GM03348 (cell line): Measurements from ENCODE around the gene GRAMD1B.

Source experiments
- DNase-seq: peaks from one replicate; pipeline ENCODE4 v3.0.0; 2012; ENCODE audit warnings: low spot score

GRAMD1B gene

GRCh38 chr11:123475469-123475868, 45.4 kb downstream of the GRAMD1B start:
- DNase-seq = peak; percentile 19

DNA sequence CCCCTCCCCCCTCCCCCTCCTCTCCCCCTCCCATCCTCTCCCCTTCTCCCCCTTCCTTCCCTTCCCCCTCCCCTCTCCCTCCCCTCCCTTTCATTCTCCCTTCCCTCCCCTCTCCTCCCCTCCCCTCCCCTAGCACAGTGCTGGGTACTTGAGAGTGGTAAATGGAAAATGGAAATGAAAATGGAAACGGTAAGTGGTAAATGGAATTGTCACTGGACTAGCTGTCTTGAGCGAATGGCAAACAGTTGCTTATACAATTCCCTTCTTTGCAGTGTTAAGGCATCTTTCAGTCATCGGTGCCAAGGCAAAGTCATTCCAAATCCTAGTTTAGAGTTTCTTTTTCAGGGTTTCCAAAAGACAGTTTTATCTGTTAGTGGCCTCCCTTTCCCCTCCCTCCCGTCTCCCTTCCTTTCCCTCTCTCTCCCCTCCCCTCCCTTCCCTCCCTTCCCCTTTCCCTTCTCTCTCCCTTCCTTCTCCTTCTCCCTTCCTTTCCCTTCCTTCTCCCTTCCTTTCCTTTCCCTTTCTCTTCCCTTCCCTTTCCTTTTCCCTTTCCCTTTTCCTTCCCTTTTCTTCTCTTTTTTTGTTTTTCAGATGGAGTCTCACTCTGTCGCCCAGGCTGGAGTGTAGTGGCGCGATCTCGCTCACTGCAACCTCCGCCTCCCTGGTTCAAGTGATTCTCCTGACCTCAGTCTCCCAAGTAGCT, 47.3 kb downstream of the GRAMD1B start:
- no peak for DNase-seq

GRCh38 chr11:123478352-123478987, 48.4 kb downstream of the GRAMD1B start:
- DNase-seq = peak; percentile 91

DNA sequence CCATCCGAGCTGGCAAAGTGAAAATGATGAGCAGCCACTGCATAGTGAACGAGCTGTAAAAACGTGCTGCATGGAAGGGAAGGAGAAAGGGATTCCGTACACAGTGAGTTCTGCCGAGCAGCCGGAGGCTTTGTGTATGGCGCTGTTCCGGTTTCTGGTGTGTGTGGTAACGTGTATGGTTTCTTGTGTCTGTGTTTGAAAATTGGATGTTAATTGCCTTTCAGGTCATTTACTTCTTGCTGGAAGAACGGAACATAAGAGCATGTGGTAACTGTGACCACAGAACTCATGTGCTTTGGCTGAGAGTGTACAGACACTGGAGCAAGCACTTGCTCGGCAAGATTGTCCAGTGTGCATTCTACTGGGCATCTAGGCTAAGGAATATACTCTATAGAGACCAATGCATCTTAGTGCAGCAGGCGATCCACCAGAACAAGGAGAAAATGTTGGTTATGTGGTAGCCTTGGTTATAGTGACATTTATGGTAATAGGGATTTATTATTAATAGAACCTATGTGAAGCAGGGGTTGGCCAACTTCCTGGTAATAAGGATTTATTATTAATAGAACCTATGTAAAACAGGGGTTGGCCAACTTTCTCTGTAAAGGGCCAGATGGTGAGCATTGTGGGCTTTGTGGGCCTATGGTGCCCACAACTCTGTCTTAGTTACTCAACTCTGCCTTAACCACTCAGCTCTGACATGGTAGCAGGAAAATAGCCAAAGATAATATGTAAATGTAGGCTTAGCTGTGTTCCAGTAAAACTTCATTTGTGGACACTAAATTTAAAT, 49.2 kb downstream of the GRAMD1B start:
- DNase-seq = no peak

DNA sequence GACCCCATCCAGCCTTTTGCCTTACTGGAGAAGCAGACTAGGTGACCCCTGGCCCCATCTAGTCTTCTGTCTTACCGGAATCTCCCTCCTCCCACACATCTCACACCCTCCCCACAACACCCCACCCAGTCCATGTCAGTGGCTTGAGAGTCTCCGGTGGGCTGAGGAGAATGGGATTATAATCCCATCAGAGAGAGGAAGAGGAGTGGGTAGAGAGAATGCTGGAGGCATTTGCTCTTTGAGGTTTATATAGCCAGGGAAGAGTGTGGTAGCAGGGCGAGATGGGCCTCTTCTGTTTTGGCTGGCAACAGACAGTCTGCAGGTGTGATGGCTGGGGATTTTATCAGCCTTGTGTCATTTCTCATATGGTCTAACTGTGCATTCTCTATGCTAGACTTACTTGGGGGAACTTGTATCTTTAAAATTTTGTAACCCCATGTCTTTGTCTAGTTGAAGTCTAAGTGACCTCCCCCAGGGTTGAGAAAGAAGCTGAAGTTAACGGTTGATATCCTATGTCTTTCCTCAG, 50.3 kb downstream of the GRAMD1B start:
- no peak for DNase-seq

DNA sequence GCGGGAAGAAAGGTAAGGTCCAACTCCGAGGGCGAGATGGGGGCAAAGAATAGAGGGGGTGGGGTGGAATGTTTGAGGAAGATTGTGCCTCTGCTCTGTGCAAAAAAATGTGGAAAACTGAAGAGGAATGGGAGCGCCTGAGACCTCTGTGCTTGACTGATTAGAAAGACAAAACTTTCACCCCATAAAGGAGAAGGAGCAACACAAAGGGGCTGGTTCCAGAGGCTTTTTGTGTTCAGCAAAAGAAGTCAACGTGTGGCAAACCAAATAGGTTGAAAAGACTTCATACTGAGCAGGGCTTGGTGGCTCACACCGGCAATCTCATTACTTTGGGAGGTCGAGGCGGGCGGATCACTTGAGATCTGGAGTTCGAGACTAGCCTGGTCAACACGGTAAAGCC, 50.8 kb downstream of the GRAMD1B start:
- DNase-seq = no peak

DNA sequence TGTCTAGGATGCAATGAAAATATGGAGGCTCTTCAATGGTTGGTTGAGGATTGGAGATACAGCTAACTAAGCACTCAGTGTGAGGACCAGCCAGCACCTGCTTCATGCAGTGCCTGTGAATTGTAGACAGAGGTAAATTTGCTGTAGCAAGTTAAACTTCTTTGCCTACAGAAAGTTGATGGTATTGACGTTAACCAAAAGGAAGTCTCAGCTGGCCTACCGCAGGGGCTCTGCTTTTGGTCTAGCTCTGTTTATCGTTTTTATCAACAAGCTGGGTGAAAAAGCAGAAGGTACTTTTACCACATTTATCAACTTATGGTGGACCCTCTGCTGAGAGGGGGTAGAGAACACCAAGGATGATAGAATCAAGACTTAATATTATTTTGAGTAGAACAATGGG, 51.6 kb downstream of the GRAMD1B start:
- no peak for DNase-seq

- DNase-seq = no peak
Measured at GRCh38 chr11:123482218-123482617, 52.1 kb downstream of the GRAMD1B start.

GRCh38 chr11:123483058-123483457, 53.0 kb downstream of the GRAMD1B start:
- no peak for DNase-seq

DNA sequence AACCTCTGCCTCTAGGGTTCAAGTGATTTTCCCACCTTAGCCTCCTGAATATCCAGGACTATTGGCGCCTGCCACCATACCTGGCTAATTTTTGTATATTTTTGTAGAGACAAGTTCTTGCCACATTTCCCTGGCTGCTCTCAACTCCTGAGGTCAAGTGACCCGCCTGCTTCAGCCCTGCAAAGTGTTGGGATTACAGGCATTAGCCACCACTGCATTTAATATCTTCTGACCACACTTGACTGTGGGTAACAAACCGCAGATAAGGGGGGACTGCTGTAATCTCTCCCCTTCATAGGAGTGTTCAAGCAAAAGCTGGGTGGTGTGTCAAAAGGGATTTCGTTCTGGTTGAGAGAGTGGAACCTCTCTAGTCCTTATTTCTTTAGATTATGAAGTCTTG, 53.4 kb downstream of the GRAMD1B start:
- DNase-seq = no peak

DNA sequence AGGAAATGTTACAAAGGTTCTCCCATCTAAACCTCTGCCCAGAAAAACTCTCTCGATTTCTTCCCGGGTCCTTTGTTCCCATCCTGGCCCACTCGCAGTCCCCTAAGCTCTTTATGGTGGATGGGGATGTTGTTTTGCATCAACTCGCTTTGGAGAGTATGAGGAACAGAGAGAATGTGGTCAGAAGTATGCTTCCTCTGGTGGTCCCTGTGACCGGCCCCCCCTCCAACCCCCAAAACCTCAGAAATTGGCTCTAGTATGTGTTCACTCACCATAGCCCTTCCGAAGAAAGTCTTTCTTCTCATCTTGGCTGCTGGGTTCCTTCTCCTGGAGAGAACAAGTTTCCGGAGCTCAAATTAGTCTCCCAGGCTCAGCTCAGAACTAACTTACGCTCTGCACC, 54.4 kb downstream of the GRAMD1B start:
- DNase-seq = no peak

- no peak for DNase-seq
Measured at GRCh38 chr11:123487157-123487744, 57.2 kb downstream of the GRAMD1B start.

DNA sequence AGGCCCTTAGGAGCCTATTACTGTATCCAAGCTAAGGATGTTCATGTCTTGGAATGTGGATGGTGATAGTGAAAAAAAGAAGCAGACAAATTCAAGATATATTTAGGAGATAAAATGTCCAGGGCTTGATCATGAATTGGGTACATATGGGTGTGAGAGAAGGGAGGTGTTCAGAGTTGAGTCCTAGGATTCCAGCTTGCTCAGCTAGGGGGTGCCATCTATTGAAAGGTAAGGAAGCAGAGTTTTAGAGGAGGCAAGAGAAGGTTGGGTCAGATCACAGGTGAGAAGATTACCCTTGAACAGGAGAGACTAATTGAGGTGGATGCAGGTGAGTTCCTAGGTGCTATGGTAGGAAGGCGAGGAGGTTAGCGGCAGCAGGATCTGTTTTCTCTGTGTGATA, 60.5 kb downstream of the GRAMD1B start:
- no peak for DNase-seq

DNA sequence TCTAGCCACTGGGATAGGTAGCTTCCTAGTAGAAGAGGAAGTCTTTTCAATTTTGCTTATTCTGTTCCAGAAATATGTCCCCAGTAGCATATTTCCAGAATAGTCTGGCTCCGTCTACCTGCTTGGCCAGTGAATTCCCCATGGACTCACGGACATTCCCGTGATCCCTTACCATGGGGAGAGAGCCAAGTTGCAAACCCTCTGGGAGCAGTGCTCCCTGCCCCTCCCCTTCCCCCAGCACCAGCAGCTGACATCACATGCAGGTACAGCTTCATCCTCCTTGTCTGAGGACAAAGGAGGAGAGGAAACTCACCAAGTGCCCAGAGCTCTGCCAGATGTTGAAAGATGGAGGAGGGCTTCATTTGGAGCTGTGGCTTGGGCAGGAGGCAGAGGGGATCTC, 61.2 kb downstream of the GRAMD1B start:
- no peak for DNase-seq

DNA sequence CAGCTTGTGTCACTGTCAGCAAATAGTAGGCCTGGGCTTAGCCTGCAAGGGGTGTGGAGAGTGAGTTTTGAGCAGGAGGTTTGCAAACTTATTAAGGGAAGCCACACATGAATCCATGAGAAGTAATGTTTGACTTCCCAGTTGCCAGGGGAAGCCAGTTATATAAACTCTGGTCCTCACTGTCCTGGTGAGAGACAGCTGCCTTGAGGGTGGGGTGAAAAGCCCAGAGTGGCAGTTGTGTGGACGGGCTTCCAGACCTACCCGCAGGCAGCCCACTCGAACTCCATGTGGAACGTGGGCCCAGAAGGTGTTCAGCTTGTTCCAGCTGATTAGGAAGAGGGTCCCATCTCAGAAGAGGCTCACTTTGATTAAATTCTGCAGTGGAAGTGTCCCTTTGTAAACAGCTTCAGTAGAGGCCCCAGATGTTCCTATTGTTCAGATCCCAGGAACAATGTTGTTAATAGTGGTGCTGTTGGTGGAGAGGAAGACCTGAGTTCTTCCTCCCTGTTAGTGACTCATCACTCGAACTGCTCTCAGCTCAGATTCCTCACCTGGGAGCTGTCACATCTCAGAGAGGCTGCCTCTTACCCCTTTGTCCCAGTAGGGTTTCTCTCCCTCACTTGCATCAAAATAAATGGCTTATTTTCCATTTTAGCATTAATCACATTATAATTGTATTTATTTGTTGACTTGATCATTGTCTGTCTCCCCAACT, 63.4 kb downstream of the GRAMD1B start:
- DNase-seq = no peak

DNA sequence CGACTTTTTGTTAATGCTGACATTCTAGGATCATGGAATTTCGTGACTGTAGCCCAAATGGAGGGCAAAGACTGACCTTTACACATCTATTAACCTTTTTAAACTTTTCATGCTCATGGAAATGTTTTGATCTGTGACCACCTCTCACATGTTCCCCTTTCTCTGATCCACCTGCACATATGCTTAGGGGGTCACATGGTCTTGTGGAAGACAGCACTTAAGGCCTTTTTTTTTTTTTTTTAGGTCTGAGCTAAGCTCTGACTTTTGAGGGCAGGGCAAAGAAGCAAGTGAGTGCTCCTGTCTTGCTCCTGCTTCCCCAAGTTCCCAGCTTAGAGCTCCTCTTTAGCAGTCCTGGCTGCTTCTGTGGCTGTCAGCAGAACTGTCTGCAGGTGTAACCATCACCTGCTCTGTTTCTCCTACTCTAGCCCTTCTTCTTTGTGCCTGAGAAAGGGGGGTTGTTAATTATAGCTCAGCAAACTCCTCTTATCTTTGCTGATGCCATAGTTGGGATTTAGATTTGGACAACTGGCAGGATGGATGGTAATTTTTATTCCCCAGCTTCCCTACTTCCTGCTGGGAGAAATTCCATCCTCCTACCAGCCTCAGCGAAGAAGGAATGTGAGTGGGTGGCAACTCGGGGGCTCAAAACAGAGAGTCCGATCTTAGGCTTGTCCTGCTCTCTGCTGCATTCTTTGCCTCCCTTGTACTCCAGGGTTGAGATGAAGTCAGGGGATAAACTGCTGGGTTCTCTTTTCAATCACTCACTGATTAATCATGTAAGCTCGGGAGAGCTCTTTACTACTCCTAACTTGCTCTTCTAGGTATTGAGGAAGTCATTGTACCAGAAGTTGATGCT, 64.4 kb downstream of the GRAMD1B start:
- peak; percentile 68 for DNase-seq

- no peak for DNase-seq
Measured at GRCh38 chr11:123504401-123504800, 74.3 kb downstream of the GRAMD1B start.

DNA sequence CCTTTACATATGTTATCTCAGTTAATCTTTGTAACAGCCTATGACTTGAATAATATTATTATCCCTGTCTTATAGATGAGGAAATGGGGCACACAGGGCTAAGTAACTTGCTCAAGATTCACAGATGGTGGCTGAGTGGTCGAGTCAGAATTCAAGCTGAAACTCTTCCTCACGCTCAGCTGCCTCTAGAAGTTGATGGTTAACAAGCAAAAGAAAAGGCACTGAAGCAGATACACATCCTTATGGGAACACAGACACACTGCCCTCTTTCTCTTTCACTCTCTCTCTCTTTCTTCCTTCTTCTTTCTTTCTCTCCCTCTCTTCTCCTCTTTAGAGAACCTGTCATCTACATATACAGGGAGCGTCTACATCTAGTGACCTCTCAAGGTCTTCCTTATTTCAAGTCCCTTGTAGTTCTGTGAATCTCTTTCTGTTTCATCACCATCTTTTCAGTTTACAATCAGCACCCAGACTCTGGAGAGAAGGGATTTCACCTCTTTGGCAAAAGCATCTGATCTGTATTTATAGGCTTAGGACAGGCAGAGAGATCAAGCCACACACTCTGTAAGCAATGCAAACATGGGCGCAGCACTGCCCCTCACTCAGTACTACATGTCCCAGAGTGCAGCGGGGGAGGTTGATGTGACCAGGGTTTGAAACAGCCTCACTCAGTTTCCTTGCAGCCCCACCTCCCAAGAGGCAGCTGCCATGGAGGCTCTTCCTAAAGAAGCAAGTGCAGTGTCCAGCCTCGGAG, 75.7 kb downstream of the GRAMD1B start:
- DNase-seq = no peak

GRCh38 chr11:123507043-123507442, 77.0 kb downstream of the GRAMD1B start:
- no peak for DNase-seq
